LNCaP clone FGC (cell line): Measurements from ENCODE around the gene DIAPH3.

ENCODE experiments used
- DNase-seq: peaks from one replicate; pipeline ENCODE4 v3.0.0-alpha.2; 2011; ENCODE audit warnings: low read depth
- H3K4me3 ChIP-seq: 2 replicates; pipeline ENCODE4 v1.5.1; 2011; ENCODE audit warnings: mild to moderate bottlenecking, low read depth, low read length, control low read depth
- TF ChIP-seq, protein P1 (sequence below): IDR thresholded peaks from 2 replicates; pipeline ENCODE4 v1.5.1; 2012; ENCODE audit warnings: mild to moderate bottlenecking; ENCODE audit not compliant: control insufficient read depth, insufficient read depth; ENCODE audit errors: extremely low read depth

The DIAPH3 gene

GRCh38 chr13:59834801-59835200 lies 328.9 kb downstream of the DIAPH3 start:
- no peak for DNase-seq
- no peak overlapping the region for H3K4me3 ChIP-seq
- TF ChIP-seq, protein P1, sequence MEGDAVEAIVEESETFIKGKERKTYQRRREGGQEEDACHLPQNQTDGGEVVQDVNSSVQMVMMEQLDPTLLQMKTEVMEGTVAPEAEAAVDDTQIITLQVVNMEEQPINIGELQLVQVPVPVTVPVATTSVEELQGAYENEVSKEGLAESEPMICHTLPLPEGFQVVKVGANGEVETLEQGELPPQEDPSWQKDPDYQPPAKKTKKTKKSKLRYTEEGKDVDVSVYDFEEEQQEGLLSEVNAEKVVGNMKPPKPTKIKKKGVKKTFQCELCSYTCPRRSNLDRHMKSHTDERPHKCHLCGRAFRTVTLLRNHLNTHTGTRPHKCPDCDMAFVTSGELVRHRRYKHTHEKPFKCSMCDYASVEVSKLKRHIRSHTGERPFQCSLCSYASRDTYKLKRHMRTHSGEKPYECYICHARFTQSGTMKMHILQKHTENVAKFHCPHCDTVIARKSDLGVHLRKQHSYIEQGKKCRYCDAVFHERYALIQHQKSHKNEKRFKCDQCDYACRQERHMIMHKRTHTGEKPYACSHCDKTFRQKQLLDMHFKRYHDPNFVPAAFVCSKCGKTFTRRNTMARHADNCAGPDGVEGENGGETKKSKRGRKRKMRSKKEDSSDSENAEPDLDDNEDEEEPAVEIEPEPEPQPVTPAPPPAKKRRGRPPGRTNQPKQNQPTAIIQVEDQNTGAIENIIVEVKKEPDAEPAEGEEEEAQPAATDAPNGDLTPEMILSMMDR, result no peak

DNA sequence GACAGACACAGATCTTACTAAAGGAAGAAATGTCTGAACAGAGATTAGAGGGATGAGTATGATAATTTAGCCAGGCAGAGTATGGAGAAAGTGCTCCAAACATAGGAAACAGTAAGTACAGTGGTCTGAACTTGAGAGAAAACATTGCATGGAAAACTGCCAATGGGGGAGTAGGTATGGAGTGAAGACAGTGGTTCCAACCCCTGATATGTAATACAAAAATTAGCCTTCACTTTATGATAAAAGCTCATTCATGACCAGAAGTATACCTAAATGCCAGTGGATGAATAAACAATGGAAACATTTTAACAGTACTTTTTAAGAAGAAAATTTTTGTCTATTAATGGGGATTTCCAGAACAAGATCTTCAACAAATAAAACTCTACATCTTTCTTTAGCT lies 334.0 kb downstream of the DIAPH3 start:
- H3K4me3 ChIP-seq, result no peak overlapping the region
- TF ChIP-seq, protein P1, result no peak
- no peak for DNase-seq

DNA sequence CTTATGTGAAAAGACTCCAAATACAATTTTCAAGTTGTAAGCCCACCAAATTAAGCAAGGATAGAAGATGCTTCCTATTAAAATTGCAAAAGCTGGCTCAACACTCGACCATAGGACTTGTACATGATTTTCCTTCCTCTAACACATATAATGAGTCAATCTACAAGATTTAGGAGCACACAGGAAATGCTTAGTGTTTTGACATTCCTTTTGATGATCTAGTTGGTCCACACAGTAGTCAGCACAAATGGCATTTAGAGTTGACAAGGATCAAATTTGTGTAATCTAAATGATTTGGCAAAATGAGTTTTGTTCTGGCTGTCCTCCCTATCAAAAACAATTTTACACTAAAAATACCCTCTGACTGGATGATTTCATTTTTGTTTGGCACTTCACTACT lies 340.2 kb downstream of the DIAPH3 start:
- TF ChIP-seq, protein P1, result no peak
- no peak overlapping the region for H3K4me3 ChIP-seq
- no peak for DNase-seq

DNA sequence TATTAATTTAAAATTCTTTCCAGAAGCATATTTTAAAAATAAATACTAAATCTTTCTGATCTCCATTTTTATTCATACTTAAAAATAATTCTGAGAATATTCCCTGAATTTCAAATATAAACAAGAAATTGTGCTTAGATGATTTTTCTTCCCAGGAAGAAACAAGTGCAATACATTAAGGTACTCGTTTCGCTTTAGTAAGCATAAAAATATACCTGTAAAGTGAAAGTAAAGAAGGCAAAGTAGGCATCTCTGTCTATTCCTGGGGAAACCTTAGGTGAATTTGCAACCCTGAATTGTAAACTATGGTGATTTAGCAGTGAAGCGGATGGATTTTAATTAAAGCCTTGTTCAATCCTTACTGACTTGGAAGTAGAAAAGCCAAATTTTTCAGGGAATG lies 354.2 kb downstream of the DIAPH3 start:
- TF ChIP-seq, protein P1, result no peak
- H3K4me3 ChIP-seq, result no peak overlapping the region
- no peak for DNase-seq

DNA sequence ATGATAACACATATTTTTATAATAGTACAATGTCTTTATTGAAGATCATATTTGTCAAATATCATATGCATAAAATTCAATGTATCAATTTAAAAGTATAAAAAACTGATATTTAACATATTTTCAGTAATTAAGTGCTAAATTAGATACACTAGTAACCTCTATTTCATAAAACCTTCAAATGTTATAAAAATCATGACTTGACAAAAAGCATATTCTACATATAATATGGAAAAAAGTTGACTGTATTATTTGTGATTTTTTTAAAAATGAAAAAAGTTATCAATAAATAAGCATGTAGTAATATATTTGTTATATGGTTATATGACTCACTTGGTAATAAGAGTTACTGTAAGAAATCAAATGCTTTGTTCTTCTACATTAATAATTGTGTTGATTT lies 356.9 kb downstream of the DIAPH3 start:
- TF ChIP-seq, protein P1, result no peak
- DNase-seq, result no peak
- no peak overlapping the region for H3K4me3 ChIP-seq

DNA sequence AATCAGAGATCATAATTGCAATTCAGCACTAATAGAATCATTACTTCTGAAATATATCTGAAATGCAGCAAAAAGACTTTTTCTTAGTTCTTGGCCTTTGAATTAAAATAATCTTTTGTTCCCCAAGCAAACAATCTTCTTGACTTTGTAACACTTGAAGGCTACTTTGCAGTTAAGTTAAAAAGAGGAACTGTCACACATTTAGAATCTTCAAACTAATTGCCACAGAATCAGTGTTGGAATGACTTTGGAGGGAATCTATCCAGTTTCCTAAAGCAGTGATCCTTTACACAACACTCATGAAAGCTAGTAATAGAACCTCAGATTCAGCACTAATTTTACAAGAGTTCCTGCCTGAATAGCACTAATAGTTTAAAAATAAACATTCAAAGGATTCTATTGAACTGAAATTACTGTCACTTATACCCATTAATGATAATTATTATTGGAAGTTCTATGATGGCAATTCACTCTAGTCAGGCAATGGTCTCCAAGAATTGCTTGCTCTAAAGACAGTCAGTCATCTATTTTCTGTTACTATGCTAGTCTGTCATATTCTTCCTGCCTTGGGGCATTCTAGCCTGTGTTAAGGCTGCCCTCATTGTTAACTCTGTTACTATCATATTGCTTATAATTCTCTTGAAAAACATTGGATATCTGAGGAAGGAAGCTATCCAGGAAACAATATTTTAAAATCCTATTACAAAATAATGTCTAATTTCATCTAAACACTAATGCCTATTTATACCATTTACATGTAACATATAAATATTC lies 362.4 kb downstream of the DIAPH3 start:
- no peak for DNase-seq
- TF ChIP-seq, protein P1, result no peak
- H3K4me3 ChIP-seq, result no peak overlapping the region

DNA sequence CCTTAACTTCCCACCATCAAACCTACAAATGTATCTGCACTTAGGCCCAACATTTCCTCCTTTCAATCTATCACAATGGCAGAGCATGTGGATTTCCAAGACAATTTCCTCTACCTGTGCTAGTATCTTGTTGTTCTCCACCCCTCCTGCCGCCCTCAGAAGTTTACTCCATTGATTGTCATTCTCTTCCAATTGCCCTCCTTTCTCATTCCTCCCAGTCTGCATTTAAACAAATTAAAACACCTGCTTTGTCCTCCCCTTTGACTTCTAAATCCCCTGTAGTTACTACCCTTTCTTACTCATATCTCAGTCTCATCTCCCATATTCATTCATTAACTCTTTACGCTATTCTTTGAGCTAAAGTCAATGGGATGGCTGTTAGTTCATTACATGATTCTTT lies 370.6 kb downstream of the DIAPH3 start:
- TF ChIP-seq, protein P1, result no peak
- DNase-seq, result no peak
- H3K4me3 ChIP-seq, result no peak overlapping the region
